ENCODE data around the gene ETV5.
"Not testable (repeated sequence)": the region's sequence is repeated elsewhere in the genome, so short reads cannot be mapped to it uniquely, and the experiment has no call there.

Gene ETV5

DNA sequence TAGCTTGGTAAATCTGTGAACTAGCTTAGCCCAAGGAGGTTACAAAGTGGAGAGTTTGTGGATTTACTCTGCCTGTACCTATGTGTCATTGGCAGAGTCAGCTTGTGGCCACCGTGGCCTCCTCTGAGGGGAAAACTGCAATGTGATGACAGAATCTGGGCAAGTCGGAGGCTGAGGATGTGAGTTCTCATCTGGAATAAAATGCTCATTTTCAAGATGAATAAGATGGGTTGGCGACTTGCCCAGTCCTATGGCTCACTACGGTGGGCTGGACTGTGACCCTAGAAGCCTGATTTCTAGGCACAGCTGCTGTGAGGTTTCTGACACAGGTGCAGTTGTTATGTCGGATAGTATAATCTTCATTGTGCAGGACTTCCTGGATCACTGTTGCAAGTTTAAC lies 83.7 kb downstream of the ETV5 start:
- Mint-ChIP-seq H3K27me3 (ENCODE audit: low read depth) (peaks cover 35% of the 10 kb centered on the region), H3K9me3 (no peaks in the 10 kb centered on the region)

DNA sequence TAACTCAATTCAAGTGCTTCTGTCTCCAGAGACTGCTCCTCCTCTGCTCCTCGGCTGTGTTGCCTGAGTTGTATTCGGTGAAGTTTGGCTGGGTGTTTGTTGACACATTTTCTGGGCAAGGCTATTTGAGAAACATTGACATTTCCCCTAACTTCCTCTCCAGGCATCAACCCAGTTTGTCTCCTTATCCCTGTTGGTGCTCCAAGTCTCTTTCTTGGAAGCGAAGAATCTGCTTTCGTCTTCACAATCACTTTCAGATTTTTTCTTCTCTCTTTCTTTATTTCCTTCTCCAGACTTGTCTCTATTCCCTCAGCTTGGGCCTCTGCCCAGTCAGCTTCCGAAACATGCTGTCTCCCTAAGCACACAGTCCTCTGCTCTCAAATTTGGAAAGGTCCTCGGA lies 84.7 kb downstream of the ETV5 start:
- no peaks in the 10 kb centered on the region for H3K4me1 Mint-ChIP-seq (ENCODE audit: low read depth)
- peaks cover 37% of the 10 kb centered on the region for H3K27me3 Mint-ChIP-seq (ENCODE audit: low read depth)
- no peaks in the 10 kb centered on the region for H3K9me3 Mint-ChIP-seq
- no peak overlapping the region for H3K4me3 Mint-ChIP-seq
- H3K27ac Mint-ChIP-seq: no peak overlapping the region
- no peaks in the 10 kb centered on the region for H3K36me3 Mint-ChIP-seq (ENCODE audit: low read depth)
- no peak for DNase-seq (ENCODE audit: low spot score)

More for the DNA sequence above, 83.7 kb downstream of the ETV5 start:
- H3K4me3 Mint-ChIP-seq: no peak overlapping the region
- H3K36me3 Mint-ChIP-seq (ENCODE audit: low read depth): no peaks in the 10 kb centered on the region
- H3K4me1 Mint-ChIP-seq (ENCODE audit: low read depth): no peaks in the 10 kb centered on the region
- H3K27ac Mint-ChIP-seq: no peak overlapping the region
- DNase-seq (ENCODE audit: low spot score): no peak

DNA sequence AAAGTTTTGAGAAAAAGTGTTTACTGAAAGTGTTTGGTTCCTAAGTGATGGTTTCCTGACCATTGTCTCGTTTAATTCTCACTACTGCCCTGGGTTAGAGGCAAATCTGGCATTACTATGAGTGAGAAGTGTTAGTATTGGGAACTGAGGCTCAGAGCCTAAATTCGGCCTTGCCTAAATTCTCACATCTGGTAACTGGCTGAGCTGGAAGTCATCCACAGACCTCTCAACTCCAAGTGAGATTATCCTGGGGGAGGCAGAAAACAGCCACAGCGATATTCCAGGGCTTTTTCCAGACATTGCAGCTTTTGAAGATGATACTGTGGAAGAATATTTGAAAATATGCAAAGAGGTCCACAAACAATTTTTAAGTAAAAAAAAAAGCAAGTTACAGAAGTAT lies 86.0 kb downstream of the ETV5 start:
- Mint-ChIP-seq H3K27me3 (ENCODE audit: low read depth) (peaks cover 41% of the 10 kb centered on the region), H3K4me1 (ENCODE audit: low read depth) (no peaks in the 10 kb centered on the region), H3K27ac (no peak overlapping the region), H3K36me3 (ENCODE audit: low read depth) (no peaks in the 10 kb centered on the region), H3K4me3 (no peak overlapping the region), H3K9me3 (no peaks in the 10 kb centered on the region)
- DNase-seq (ENCODE audit: low spot score): no peak

DNA sequence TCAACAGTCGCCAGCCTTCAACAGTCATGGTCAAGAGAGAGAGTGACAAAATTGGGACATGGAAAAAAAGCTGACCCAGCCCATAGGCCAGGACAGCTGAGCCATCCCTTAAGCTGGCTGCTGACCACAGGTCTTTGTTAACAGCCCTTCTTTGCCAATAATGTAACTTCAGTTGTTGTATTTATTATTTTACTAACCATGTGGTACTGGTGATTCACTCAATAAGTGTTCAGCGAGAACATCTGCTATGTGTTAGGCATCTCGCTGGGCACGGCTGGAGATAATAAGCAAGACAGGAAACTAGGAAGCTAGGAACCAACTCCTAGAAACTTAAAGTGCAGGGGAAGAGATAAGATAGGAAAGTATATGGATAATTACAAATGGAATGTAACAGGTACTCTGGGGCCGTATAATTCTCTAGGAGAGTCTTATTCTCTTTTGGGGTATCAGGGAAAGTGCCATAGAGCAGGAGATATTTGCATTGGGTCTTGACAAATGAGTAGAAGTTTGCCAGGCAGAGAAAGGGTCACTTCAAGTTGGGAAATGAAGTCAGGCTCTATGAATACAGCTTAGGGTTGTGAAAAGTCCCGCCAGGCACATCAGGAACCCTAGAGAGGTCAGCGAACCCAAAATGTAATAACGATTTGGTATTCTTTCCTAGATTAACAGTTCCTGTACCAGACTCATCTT lies 87.1 kb downstream of the ETV5 start:
- H3K27me3 Mint-ChIP-seq (ENCODE audit: low read depth): peaks cover 43% of the 10 kb centered on the region
- no peak for DNase-seq (ENCODE audit: low spot score)
- no peaks in the 10 kb centered on the region for H3K4me1 Mint-ChIP-seq (ENCODE audit: low read depth)
- H3K27ac Mint-ChIP-seq: no peak overlapping the region
- H3K36me3 Mint-ChIP-seq (ENCODE audit: low read depth): no peaks in the 10 kb centered on the region
- no peak overlapping the region for H3K4me3 Mint-ChIP-seq
- H3K9me3 Mint-ChIP-seq: no peaks in the 10 kb centered on the region

DNA sequence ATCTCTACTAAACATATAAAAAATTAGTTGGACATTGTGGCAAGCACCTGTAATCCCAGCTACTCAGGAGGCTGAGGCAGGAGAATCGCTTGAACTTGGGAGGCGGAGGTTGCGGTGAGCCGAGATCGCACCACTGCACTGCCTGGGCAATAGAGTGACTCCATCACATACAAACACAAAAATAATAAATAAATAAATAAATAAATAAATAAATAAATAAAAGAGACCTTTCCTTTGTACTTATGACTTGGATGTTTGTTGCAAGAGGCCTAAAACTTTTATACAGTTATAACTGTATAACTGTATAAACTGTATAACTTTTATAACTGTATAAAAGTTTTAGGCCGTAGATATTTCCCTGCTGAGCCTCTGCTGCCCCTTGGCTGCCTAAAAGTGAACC lies 87.6 kb downstream of the ETV5 start:
- not testable (repeated sequence) for H3K27ac Mint-ChIP-seq; H3K4me3 Mint-ChIP-seq; H3K36me3 Mint-ChIP-seq (ENCODE audit: low read depth); H3K9me3 Mint-ChIP-seq; DNase-seq (ENCODE audit: low spot score); H3K4me1 Mint-ChIP-seq (ENCODE audit: low read depth)
- H3K27me3 Mint-ChIP-seq (ENCODE audit: low read depth): peaks cover 42% of the 10 kb centered on the region

DNA sequence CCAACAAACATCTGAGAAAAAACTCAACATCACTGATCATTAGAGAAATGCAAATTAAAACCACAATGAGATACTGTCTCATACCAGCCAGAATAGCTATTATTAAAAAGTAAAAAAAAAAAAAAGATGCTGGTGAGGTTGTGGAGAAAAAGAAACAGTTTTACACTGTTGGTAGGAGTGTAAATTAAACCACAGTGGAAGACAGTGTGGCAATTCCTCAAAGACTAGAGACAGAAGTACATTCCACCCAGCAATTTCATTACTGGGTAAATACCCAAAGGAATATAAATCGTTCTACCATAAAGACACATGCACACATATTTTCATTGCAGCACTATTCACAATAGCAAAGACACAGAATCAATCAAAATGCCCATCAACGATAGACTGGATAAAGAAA lies 89.6 kb downstream of the ETV5 start:
- not testable (repeated sequence) for DNase-seq (ENCODE audit: low spot score); H3K27ac Mint-ChIP-seq; H3K9me3 Mint-ChIP-seq; H3K36me3 Mint-ChIP-seq (ENCODE audit: low read depth); H3K4me1 Mint-ChIP-seq (ENCODE audit: low read depth); H3K4me3 Mint-ChIP-seq
- peaks cover 26% of the 10 kb centered on the region for H3K27me3 Mint-ChIP-seq (ENCODE audit: low read depth)

DNA sequence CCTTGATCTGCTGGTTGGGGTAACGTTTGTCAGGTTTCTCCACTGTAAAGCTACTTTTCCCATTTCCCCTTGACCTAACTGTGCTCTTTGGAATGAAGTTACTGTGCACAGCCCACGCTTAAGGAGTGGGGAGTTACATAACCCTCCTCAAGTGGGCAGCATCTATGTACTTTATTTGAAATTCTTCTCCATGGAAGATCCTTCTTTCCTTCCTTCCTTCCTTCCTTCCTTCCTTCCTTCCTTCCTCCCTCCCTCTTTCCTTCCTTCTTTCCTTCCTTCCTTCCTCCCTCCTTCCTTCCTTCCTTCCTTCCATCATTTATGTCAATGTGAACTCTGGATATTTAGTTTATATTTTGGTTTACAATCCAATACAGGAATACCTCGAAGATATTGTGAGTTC lies 94.0 kb downstream of the ETV5 start:
- no peak overlapping the region for H3K4me3 Mint-ChIP-seq
- no peaks in the 10 kb centered on the region for H3K36me3 Mint-ChIP-seq (ENCODE audit: low read depth)
- H3K4me1 Mint-ChIP-seq (ENCODE audit: low read depth): no peaks in the 10 kb centered on the region
- H3K27me3 Mint-ChIP-seq (ENCODE audit: low read depth): peaks cover 17% of the 10 kb centered on the region
- no peak for DNase-seq (ENCODE audit: low spot score)
- H3K9me3 Mint-ChIP-seq: no peaks in the 10 kb centered on the region
- H3K27ac Mint-ChIP-seq: no peak overlapping the region

DNA sequence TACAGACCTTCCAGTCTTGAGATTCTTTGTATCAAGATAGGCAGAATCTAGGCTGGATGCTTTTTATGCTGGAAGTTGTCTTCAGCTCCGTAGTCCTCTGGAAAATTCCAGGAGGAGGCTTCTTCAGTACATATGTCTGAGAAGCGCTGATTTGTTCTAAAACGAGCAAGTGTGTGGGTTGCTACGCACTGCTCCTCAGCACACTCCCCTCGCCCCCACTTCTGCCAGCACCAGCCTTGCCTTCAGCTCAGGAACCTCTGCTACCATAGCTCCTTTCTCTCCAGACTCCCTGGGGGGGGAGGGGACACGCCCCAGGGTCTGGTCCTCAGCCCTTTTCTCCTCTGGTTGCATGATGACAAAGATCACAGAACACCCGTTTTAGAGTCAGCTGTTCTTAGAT lies 95.6 kb downstream of the ETV5 start:
- H3K27me3 Mint-ChIP-seq (ENCODE audit: low read depth): peaks cover 7% of the 10 kb centered on the region
- no peaks in the 10 kb centered on the region for H3K4me1 Mint-ChIP-seq (ENCODE audit: low read depth)
- no peak overlapping the region for H3K27ac Mint-ChIP-seq
- DNase-seq (ENCODE audit: low spot score): no peak
- no peaks in the 10 kb centered on the region for H3K36me3 Mint-ChIP-seq (ENCODE audit: low read depth)
- H3K9me3 Mint-ChIP-seq: no peaks in the 10 kb centered on the region
- no peak overlapping the region for H3K4me3 Mint-ChIP-seq

DNA sequence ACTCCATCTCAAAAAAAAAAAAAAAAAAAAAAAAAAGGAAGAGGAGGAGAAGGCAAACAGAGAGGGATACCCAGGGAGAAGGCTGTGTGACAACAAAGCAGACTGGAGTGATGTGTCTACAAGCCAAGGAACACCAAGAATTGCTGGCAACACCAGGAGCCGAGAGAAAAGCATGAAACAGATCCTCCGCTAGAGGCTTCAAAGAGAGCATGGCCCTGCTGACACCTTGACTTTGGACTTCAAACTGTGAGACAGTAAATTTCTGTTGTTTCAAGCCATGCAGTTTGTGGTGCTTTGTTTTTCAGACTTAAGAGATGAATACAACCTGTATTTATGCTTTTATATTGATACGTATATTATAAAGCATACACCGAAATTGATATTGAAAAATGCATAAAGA lies 96.8 kb downstream of the ETV5 start:
- H3K4me1 Mint-ChIP-seq (ENCODE audit: low read depth): no peaks in the 10 kb centered on the region
- DNase-seq (ENCODE audit: low spot score): no peak
- H3K4me3 Mint-ChIP-seq: no peak overlapping the region
- H3K36me3 Mint-ChIP-seq (ENCODE audit: low read depth): no peaks in the 10 kb centered on the region
- peaks cover 4% of the 10 kb centered on the region for H3K27me3 Mint-ChIP-seq (ENCODE audit: low read depth)
- no peaks in the 10 kb centered on the region for H3K9me3 Mint-ChIP-seq
- H3K27ac Mint-ChIP-seq: no peak overlapping the region

DNA sequence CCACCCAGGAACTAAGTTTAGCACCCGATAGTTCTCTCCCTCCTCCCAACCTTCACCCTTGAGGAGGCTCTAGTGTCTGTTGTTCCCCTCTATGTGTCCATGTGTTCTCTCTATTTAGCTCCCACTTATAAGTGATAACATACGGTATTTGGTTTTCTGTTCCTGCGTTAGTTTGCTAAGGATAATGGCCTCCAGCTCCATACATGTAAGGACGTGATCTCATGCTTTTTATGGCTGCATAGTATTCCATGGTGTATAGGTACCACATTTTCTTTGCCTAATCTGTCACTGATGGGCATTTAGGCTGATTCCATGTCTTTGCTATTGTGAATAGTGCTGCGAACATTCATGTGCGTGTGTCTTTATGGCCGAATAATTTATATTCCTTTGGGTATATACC lies 104.2 kb downstream of the ETV5 start:
- H3K9me3 Mint-ChIP-seq: no peaks in the 10 kb centered on the region
- no peak overlapping the region for H3K4me3 Mint-ChIP-seq
- H3K36me3 Mint-ChIP-seq (ENCODE audit: low read depth): no peaks in the 10 kb centered on the region
- peaks cover 20% of the 10 kb centered on the region for H3K27me3 Mint-ChIP-seq (ENCODE audit: low read depth)
- H3K4me1 Mint-ChIP-seq (ENCODE audit: low read depth): no peaks in the 10 kb centered on the region
- H3K27ac Mint-ChIP-seq: no peak overlapping the region
- DNase-seq (ENCODE audit: low spot score): no peak

DNA sequence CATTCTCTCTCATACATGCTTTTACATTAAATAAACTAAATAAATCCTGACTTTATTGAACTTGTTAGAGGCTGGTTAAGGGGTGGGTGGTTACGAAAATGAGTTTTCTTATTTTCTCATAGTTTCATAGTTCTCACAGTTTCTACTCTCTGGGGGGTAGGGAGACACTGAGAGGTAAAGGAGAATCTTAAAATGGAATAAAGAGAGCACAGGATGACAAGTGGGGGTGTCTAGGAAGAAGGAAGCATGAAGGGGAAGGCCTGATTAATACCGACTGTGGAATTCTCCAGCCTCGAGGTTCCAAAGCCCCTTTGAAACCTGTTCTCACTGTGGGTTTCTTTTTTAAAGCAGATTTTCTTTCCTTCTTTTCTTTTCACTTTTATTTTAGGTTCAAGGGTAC lies 104.7 kb downstream of the ETV5 start:
- Mint-ChIP-seq H3K27ac (no peak overlapping the region), H3K36me3 (ENCODE audit: low read depth) (no peaks in the 10 kb centered on the region), H3K27me3 (ENCODE audit: low read depth) (peaks cover 20% of the 10 kb centered on the region), H3K9me3 (no peaks in the 10 kb centered on the region), H3K4me1 (ENCODE audit: low read depth) (no peaks in the 10 kb centered on the region), H3K4me3 (no peak overlapping the region)
- DNase-seq (ENCODE audit: low spot score): no peak

DNA sequence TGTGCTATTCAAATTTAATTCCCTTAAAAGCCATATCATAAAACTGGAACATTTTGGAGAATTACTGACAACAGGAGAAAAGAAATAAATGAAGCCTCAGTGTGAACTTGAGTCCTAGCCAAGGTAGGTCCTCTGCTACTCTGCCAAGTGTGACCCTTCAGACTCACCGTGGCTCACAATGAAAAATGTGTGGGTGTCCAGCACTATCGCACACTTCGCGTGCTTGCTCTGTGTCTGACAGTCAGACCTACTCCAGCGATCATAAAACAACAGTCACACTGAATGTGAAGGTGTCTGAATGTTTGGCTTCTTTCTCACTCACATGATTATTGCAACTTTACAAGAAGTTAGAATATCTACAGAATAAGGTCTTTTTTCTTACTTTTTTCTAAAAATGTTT lies 105.3 kb downstream of the ETV5 start:
- H3K9me3 Mint-ChIP-seq: no peaks in the 10 kb centered on the region
- H3K36me3 Mint-ChIP-seq (ENCODE audit: low read depth): no peaks in the 10 kb centered on the region
- no peak overlapping the region for H3K27ac Mint-ChIP-seq
- peaks cover 20% of the 10 kb centered on the region for H3K27me3 Mint-ChIP-seq (ENCODE audit: low read depth)
- no peak overlapping the region for H3K4me3 Mint-ChIP-seq
- H3K4me1 Mint-ChIP-seq (ENCODE audit: low read depth): no peaks in the 10 kb centered on the region
- DNase-seq (ENCODE audit: low spot score): no peak

DNA sequence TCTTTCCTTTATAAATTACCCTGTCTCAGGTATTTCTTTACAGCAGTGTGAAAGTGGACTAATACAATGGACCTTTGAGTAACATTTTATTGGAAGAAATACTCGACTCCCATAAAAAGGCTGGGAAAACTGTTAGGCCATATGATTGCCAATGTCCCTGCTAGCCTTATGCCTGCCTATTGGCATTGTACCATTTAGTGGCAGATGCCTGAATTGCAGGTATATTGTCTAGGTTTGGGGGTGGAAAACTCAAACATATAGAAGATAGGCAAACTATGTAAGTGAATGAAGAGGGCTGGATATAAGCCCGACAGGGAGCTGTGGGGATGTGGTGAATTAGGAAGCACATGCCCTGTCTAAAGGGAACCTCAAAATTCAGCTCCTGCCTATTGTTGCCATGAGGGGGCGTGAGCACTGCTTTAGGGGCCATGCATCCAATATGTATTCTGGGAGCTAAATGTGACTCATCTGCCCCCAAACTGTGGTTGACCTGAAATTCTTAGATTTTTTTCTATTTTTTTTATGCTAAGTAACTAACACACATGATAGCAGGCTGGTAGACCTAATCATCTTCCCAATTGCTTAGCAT lies 105.9 kb downstream of the ETV5 start:
- Mint-ChIP-seq H3K27me3 (ENCODE audit: low read depth) (peaks cover 22% of the 10 kb centered on the region), H3K36me3 (ENCODE audit: low read depth) (no peaks in the 10 kb centered on the region), H3K27ac (no peak overlapping the region), H3K4me1 (ENCODE audit: low read depth) (no peaks in the 10 kb centered on the region), H3K9me3 (no peaks in the 10 kb centered on the region), H3K4me3 (no peak overlapping the region)
- DNase-seq (ENCODE audit: low spot score): no peak

DNA sequence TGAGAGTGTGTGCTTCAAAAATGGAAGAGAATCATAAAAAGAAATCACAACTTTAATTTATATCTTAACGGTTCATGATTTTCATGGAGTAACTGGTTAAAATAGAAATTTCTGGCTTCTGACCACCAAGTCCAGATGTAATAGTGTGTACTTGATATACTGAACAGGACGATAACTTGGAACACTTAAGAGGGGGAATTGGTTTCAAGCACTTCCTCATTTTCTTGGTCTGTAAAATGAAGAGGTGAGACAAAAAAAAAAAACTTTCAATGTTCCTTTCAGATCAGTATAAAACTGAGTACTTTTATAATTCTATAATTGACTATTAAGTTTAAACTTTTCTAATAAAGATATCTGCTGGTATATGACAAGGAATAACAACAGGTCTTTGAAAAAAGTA lies 107.0 kb downstream of the ETV5 start:
- Mint-ChIP-seq H3K27ac (no peak overlapping the region), H3K4me1 (ENCODE audit: low read depth) (no peaks in the 10 kb centered on the region), H3K27me3 (ENCODE audit: low read depth) (peaks cover 25% of the 10 kb centered on the region), H3K4me3 (no peak overlapping the region), H3K36me3 (ENCODE audit: low read depth) (no peaks in the 10 kb centered on the region), H3K9me3 (no peaks in the 10 kb centered on the region)
- no peak for DNase-seq (ENCODE audit: low spot score)

DNA sequence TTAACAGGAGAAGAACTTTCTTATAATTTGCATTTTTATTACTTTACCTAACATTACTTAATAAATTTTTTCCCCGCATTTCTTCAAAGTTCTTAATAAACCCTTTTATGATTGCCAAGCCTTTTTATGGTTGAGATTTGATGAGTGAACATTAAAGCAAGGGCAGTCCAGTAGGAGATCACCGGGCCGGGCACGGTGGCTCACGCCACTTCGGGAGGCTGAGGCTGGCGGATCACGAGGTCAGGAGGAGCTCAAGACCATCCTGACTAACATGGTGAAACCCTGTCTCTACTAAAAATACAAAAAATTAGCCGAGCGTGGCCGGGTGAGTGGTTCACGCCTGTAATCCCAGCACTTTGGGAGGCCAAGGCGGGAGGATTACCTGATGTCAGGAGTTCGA lies 109.7 kb downstream of the ETV5 start:
- no peak for DNase-seq (ENCODE audit: low spot score)
- Mint-ChIP-seq H3K27me3 (ENCODE audit: low read depth) (peaks cover 28% of the 10 kb centered on the region), H3K36me3 (ENCODE audit: low read depth) (no peaks in the 10 kb centered on the region), H3K4me1 (ENCODE audit: low read depth) (no peaks in the 10 kb centered on the region), H3K4me3 (no peak overlapping the region), H3K27ac (no peak overlapping the region), H3K9me3 (no peaks in the 10 kb centered on the region)

Data from T-helper 2 cell treated with Interferon-gamma antibody and Interleukin-4, amounts not matched to agents 5 μg/mL and 100 μg/mL, for 36 hours (primary cell).